ENCODE data around the gene CUEDC1.

The CUEDC1 gene

GRCh38 chr17:57919918-57920317, 35.3 kb downstream of the CUEDC1 start:
- DNase-seq (ENCODE audit: insufficient read length, low spot score) (no peak), FAIRE-seq (no peak)
- no peak for TF ChIP-seq PAX5 (IDR thresholded peaks at IDR 0.05; ENCODE audit: insufficient read depth, low read length, severe bottlenecking)
- no peak for TF ChIP-seq SPI1 (IDR thresholded peaks at IDR 0.05; ENCODE audit: low read depth, low read length)
- TF ChIP-seq TAF1 (IDR thresholded peaks at IDR 0.05; ENCODE audit: low read depth, low read length) = no peak
- no peak for TF ChIP-seq POLR2AphosphoS5 (IDR thresholded peaks at IDR 0.05; ENCODE audit: low read depth, low read length)
- TF ChIP-seq POU2F2 (IDR thresholded peaks at IDR 0.05; ENCODE audit: low read depth, low read length) = no peak
- no peak for TF ChIP-seq POLR2A (IDR thresholded peaks at IDR 0.05; ENCODE audit: low read depth, low read length)

GRCh38 chr17:57918017-57918895, 37.0 kb downstream of the CUEDC1 start:
- FAIRE-seq = no peak
- DNase-seq (ENCODE audit: insufficient read length, low spot score) = no peak
- TF ChIP-seq POU2F2 (IDR thresholded peaks at IDR 0.05; ENCODE audit: low read depth, low read length) (no peak), TAF1 (IDR thresholded peaks at IDR 0.05; ENCODE audit: low read depth, low read length) (no peak), POLR2A (IDR thresholded peaks at IDR 0.05; ENCODE audit: low read depth, low read length) (no peak), PAX5 (IDR thresholded peaks at IDR 0.05; ENCODE audit: insufficient read depth, low read length, severe bottlenecking) (no peak), POLR2AphosphoS5 (IDR thresholded peaks at IDR 0.05; ENCODE audit: low read depth, low read length) (no peak), SPI1 (IDR thresholded peaks at IDR 0.05; ENCODE audit: low read depth, low read length) (no peak)

- FAIRE-seq (no peak), DNase-seq (ENCODE audit: insufficient read length, low spot score) (no peak)
Observed at GRCh38 chr17:57916925-57917858, 38.0 kb downstream of the CUEDC1 start.

DNA sequence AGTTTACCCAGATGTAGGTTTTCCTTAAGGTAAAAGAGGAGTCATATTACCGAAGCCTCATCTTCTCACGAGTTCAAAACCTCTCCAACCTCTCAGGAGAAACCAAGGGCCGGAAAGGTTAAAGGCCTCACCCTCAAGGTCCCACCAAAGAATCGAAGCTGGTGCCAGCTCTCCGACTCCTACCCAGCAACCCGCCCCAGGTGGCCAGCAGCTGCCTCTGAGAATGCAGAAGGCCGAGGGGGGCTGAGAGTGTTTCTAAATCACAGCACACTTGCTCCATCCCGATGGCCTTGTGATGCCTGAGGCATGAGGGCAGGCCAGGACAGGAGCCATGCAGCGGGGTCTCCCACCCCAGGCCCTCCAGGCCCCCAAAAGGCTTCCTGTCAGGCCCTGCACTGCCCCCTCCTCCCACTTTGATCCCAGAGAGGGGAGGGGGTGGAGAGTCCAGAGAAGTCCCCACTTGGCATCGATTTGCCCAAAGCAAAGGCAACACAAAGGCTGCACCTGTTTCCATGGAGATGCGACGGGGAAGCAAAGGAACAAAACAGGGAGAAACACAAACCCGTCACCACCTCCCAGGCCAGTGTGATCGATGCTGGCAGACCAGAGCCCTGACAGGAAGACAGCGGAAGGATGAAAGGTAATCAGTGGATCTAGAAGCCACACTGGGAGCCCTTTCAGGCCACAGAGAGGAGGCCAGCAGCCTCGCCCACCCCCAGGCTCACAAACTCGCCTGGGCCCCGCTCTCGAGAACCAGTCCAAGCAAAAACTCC, 39.0 kb downstream of the CUEDC1 start:
- DNase-seq (ENCODE audit: insufficient read length, low spot score) (no peak), FAIRE-seq (no peak)
- TF ChIP-seq SPI1 (IDR thresholded peaks at IDR 0.05; ENCODE audit: low read depth, low read length) (no peak), POU2F2 (IDR thresholded peaks at IDR 0.05; ENCODE audit: low read depth, low read length) (no peak), POLR2A (IDR thresholded peaks at IDR 0.05; ENCODE audit: low read depth, low read length) (no peak), TAF1 (IDR thresholded peaks at IDR 0.05; ENCODE audit: low read depth, low read length) (no peak), PAX5 (IDR thresholded peaks at IDR 0.05; ENCODE audit: insufficient read depth, low read length, severe bottlenecking) (no peak), POLR2AphosphoS5 (IDR thresholded peaks at IDR 0.05; ENCODE audit: low read depth, low read length) (no peak)

More at GRCh38 chr17:57916925-57917858, 38.0 kb downstream of the CUEDC1 start:
- TF ChIP-seq TAF1 (IDR thresholded peaks at IDR 0.05; ENCODE audit: low read depth, low read length) = no peak
- TF ChIP-seq SPI1 (IDR thresholded peaks at IDR 0.05; ENCODE audit: low read depth, low read length) = no peak
- TF ChIP-seq POLR2AphosphoS5 (IDR thresholded peaks at IDR 0.05; ENCODE audit: low read depth, low read length) = no peak

DNA sequence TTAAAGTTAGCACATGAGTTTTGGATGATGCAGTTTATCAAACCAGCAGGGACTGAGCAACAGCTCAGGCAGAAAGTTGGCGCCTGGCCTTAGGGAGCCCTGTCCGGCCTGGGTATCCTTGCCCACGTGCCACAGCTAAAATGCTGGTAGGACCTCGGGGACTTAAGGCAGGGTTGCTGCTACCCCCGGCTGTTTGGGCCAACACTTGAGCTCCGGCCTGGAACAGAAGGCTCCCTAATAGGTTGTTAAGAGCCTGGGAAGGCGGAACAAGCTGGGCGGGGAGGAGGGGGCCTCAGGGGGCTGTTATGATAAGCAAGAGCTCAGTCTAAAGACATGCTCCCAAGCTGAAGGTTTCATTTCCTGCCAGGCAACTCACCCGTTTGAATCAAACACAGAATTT, 39.7 kb downstream of the CUEDC1 start:
- TF ChIP-seq PAX5 (IDR thresholded peaks at IDR 0.05; ENCODE audit: insufficient read depth, low read length, severe bottlenecking) = no peak
- no peak for TF ChIP-seq POLR2AphosphoS5 (IDR thresholded peaks at IDR 0.05; ENCODE audit: low read depth, low read length)
- no peak for TF ChIP-seq POLR2A (IDR thresholded peaks at IDR 0.05; ENCODE audit: low read depth, low read length)
- TF ChIP-seq SPI1 (IDR thresholded peaks at IDR 0.05; ENCODE audit: low read depth, low read length) = no peak
- no peak for TF ChIP-seq TAF1 (IDR thresholded peaks at IDR 0.05; ENCODE audit: low read depth, low read length)
- no peak for TF ChIP-seq POU2F2 (IDR thresholded peaks at IDR 0.05; ENCODE audit: low read depth, low read length)
- FAIRE-seq = no peak
- DNase-seq (ENCODE audit: insufficient read length, low spot score) = no peak

DNA sequence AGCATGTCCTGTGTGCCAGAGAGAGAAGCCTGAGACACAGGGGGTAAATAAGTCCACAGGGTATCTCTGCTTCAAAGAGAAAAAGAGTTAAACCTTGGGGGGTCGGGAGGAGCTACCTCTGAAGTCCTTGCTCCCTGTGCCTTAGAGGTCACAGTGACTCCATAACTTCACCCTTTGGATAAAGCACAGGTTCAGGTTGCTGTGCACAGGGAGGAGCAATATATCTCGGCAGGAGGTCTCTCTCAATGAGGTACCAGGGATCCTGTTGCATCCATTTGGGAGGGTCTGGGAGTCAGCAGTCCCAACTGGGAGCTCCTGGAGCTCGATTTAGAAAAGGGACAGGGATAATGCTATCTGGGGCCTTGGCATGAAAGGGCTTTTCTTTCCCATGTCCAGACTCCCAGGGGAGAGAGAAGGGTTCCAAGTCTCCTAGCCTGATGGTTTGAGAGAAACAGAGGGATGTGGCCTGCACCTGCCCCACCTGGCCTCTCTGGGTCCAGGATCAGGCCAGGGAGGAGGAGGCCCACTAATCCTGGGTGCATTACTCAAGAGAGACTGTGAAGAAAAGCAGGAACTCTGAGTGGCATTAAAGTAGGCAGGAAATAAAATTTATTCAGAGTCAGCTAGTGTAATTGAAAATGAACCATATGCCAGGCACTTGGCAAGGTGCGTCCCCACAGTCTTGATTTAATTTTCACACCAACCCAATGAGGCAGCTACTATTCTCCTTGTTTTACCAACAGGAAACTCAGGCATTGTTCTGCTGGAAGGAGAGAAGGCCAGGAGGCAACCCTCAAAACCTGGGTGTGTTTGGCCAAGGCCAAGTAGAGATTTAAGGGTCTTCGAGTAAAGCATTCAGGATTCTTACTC, 40.7 kb downstream of the CUEDC1 start:
- no peak for FAIRE-seq

DNA sequence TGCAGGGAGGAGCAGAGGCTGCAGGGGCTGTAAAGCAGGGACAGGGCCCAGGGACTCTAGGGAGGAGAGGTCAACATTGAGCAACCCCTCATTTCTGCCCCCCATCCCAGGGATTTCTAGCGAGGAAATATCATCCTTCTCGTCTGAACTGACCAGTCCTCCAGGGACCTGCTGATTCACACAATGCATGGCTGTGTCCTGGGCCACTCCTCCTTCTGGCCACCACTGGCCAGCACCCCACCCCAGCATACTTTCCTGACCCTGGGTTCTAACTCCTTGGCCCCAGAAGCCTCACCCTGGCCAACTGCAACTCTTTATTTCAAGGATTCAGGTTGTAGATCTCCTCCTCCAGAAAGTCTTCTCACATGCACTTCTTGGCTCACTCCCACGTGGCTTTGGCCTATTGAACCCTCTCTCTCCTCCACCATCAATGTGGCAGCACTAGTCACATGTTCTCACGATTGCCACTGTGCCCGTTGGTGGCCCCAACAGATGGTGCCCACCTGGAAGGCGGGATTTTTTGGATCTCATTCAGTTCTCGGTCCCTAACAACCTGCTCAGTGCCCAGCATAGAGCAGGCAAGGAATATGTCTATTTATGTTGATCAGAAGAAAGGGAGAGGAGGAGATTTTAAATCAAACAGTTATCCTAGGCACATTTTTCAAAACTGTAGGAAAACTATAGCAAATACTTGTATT, 41.5 kb downstream of the CUEDC1 start:
- FAIRE-seq = no peak
- TF ChIP-seq POU2F2 (IDR thresholded peaks at IDR 0.05; ENCODE audit: low read depth, low read length) (no peak), TAF1 (IDR thresholded peaks at IDR 0.05; ENCODE audit: low read depth, low read length) (no peak), POLR2AphosphoS5 (IDR thresholded peaks at IDR 0.05; ENCODE audit: low read depth, low read length) (no peak), POLR2A (IDR thresholded peaks at IDR 0.05; ENCODE audit: low read depth, low read length) (no peak), SPI1 (IDR thresholded peaks at IDR 0.05; ENCODE audit: low read depth, low read length) (no peak), PAX5 (IDR thresholded peaks at IDR 0.05; ENCODE audit: insufficient read depth, low read length, severe bottlenecking) (no peak)
- DNase-seq (ENCODE audit: insufficient read length, low spot score) = no peak

More for the DNA sequence above, 40.7 kb downstream of the CUEDC1 start:
- no peak for TF ChIP-seq POLR2A (IDR thresholded peaks at IDR 0.05; ENCODE audit: low read depth, low read length)
- no peak for TF ChIP-seq POU2F2 (IDR thresholded peaks at IDR 0.05; ENCODE audit: low read depth, low read length)
- no peak for TF ChIP-seq SPI1 (IDR thresholded peaks at IDR 0.05; ENCODE audit: low read depth, low read length)
- TF ChIP-seq PAX5 (IDR thresholded peaks at IDR 0.05; ENCODE audit: insufficient read depth, low read length, severe bottlenecking) = no peak
- no peak for TF ChIP-seq POLR2AphosphoS5 (IDR thresholded peaks at IDR 0.05; ENCODE audit: low read depth, low read length)
- TF ChIP-seq TAF1 (IDR thresholded peaks at IDR 0.05; ENCODE audit: low read depth, low read length) = no peak
- no peak for DNase-seq (ENCODE audit: insufficient read length, low spot score)
